Transverse colon (tissue), 4 donors: ENCODE measurements around the gene NPAS3. TPM values are rescaled to one million over a fixed set of nuclear protein-coding genes. Genes with fewer than 3 reads are reported as not detected.

Experiments used
- DNase-seq: peaks from one replicate; pipeline ENCODE4 v3.0.0-alpha.2; 2019
- H3K27ac ChIP-seq, 4 donors: fragments of 200-600 bp; sonication (generic); 2 replicates each; pipeline ENCODE4 v1.5.1; 2016 to 2018; ENCODE audit warnings: inconsistent platforms in 4 of 4
- H3K27me3 ChIP-seq: fragments of 200-600 bp; sonication (generic); 2 replicates; pipeline ENCODE4 v1.5.1; 2017; ENCODE audit warnings: inconsistent platforms
- H3K36me3 ChIP-seq, 4 donors: fragments of 200-600 bp; sonication (generic); 2 replicates each; pipeline ENCODE4 v1.5.1; 2017 to 2019; ENCODE audit warnings: inconsistent platforms in 4 of 4
- H3K4me1 ChIP-seq, 4 donors: fragments of 200-600 bp; sonication (generic); 2 replicates each; pipeline ENCODE4 v1.5.1; 2017 to 2020; ENCODE audit warnings: inconsistent platforms in 4 of 4
- H3K4me3 ChIP-seq, 4 donors: fragments of 200-600 bp; sonication (generic); 1 replicate in 1 of 4; 2 replicates in 3 of 4; pipeline versions ENCODE4 v1.5.1 to v1.6.1; 2017 to 2019; ENCODE audit warnings: inconsistent platforms in 4 of 4
- H3K9me3 ChIP-seq, 2 donors: fragments of 200-600 bp; sonication (generic); 2 replicates each; pipeline ENCODE4 v1.5.1; 2017 to 2019; ENCODE audit warnings: inconsistent platforms in 2 of 2
- EP300 ChIP-seq: sonication (generic); formaldehyde crosslinking; IDR thresholded peaks from one replicate; pipeline ENCODE4 v1.6.1; 2017; ENCODE audit warnings: antibody characterized with exemption, low read depth
- POLR2A ChIP-seq: fragments of 450-650 bp; IDR thresholded peaks from one replicate; pipeline ENCODE4 v1.6.1; 2016; ENCODE audit warnings: antibody characterized with exemption, mild to moderate bottlenecking, moderate library complexity
- POLR2AphosphoS5 ChIP-seq, 3 donors: sonication (generic); formaldehyde crosslinking; IDR thresholded peaks; one replicate each; pipeline ENCODE4 v1.6.1; 2016; ENCODE audit warnings: antibody characterized with exemption in 3 of 3
- WGBS, 2 donors: methylation state at CpG; one replicate each; pipeline ENCODE4 v1.1.5; 2018; ENCODE audit warnings: low coverage in 1 of 2; 5-methylcytosine and 5-hydroxymethylcytosine counted together
- in situ Hi-C, 4 donors: fragments of 200-750 bp; cut with MboI; loops; one replicate each; pipeline versions ENCODE4 v1.15.0 to v1.15.1; 2017; ENCODE audit warnings: low sequenced_read_pairs in 3 of 4, low pct_ligation_motif_present in 1 of 4, low pct_unique_long_range_greater_than_20kb in 1 of 4
- intact Hi-C: fragments of 100-400 bp; cut with DNase I; formaldehyde crosslinking; loops from one replicate; pipeline ENCODE4 v1.15.1; 2023; ENCODE audit warnings: low total_unique reads
- total RNA-seq, 4 donors: library from RNA; depleted of rRNA; stranded (reverse); fragments of >200 nt; gene quantifications; one replicate each; pipeline ENCODE4 v1.1.0, GENCODE V29; 2016
- TF ChIP-seq, protein P1 (sequence below), 5 experiments: fragments of 200-600 bp in 3 of 5; fragments of 450-650 bp in 2 of 5; sonication (generic) in 3 of 5; IDR thresholded peaks; 1 replicate in 2 of 5; 2 replicates in 3 of 5; pipeline ENCODE4 v1.5.1; 2016 to 2017; ENCODE audit warnings: antibody characterized with exemption in 5 of 5, inconsistent platforms in 3 of 5, mild to moderate bottlenecking in 2 of 5, moderate library complexity in 1 of 5

The NPAS3 gene
- total RNA-seq, 4 donors from 2014 or later: 0.96 to 6.4 (median 1.8) TPM

DNA sequence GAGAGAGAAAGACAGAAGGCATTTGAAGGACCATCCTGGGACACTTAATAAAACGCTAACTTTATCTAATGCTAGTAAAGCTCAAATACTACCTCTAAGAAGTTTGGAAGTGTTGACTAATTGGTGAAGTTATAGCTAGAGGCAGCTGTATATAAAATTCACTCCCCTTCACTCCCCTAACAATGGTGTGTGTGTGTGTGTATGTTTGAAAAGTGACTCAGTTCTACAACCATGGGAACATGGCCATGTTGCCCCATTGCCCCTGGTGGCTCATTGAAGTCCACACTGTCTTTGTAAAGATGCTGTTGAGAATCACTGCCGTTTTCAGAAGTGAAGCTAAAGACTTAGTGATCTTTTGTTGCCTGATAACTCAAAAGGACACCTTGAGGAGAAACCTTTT lies 262.4 kb downstream of the NPAS3 start:
- H3K36me3 ChIP-seq: no peaks in the 10 kb centered on the region
- no peaks in the 10 kb centered on the region for H3K4me1 ChIP-seq
- intact Hi-C loops (no loop called here), in situ Hi-C loops (no loop called here)
- WGBS, 2 donors: 72 to 87% methylated on average over 1 to 2 of the region's 2 CpGs
- TF ChIP-seq POLR2AphosphoS5 (IDR thresholded peaks at IDR 0.05) (no peak), POLR2A (no peak), EP300 (no peak)
- TF ChIP-seq, protein P1, sequence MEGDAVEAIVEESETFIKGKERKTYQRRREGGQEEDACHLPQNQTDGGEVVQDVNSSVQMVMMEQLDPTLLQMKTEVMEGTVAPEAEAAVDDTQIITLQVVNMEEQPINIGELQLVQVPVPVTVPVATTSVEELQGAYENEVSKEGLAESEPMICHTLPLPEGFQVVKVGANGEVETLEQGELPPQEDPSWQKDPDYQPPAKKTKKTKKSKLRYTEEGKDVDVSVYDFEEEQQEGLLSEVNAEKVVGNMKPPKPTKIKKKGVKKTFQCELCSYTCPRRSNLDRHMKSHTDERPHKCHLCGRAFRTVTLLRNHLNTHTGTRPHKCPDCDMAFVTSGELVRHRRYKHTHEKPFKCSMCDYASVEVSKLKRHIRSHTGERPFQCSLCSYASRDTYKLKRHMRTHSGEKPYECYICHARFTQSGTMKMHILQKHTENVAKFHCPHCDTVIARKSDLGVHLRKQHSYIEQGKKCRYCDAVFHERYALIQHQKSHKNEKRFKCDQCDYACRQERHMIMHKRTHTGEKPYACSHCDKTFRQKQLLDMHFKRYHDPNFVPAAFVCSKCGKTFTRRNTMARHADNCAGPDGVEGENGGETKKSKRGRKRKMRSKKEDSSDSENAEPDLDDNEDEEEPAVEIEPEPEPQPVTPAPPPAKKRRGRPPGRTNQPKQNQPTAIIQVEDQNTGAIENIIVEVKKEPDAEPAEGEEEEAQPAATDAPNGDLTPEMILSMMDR (IDR thresholded peaks at IDR 0.05): no peak
- H3K4me3 ChIP-seq: no peak overlapping the region
- H3K27ac ChIP-seq: no peak overlapping the region
- no peak for DNase-seq
- H3K9me3 ChIP-seq: no peaks in the 10 kb centered on the region
- no peaks in the 10 kb centered on the region for H3K27me3 ChIP-seq

DNA sequence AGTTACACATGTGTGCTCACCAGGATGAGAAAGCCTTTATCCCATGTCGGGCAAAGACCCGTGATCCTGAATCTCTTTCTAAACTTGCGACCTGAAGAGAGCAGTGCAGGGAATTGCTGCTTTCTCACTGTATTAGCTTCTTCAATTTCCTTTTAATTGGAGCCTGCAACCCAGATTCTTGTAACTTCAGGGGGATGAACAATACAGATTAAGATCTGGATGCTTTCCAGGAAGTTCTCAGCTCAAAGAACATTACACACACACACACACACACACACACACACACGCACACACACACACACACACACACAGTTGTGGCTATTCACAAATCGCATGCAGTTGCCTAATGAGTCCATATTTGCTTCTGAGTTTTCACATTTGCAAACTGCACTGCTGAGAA lies 268.3 kb downstream of the NPAS3 start:
- in situ Hi-C loops: no loop called here
- TF ChIP-seq, protein P1 (IDR thresholded peaks at IDR 0.05): no peak
- TF ChIP-seq POLR2A (no peak), EP300 (no peak), POLR2AphosphoS5 (IDR thresholded peaks at IDR 0.05) (no peak)

DNA sequence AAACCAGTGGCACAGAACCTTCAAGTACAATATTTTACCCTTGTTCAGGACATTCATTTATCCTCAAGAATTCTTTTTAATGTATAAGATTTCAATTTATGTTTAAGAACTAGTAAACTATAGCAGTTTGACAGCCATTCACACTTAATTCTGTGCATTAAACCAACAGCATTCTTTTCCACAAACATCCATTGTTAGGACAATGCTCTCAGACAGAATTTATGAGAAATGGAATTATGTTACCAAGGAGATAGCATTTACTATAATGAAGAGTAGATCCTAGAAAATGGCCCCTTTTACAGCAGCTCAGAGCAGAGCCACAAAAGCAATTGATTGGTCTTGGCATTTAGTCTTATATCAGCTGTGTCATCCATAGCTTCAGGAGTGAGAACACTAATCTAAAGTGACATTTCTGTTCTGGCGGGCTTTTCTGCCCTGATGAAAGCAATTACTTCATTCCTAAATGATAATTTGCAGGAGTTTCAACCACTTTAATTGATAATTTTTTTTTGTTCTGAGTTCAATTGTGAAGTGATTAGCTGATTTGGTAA lies 268.9 kb downstream of the NPAS3 start:
- 94 to 100% methylated on average over 1 of the region's 1 CpG for WGBS, 2 donors
- TF ChIP-seq POLR2A (no peak), POLR2AphosphoS5 (IDR thresholded peaks at IDR 0.05) (no peak), EP300 (no peak)
- TF ChIP-seq, protein P1 (IDR thresholded peaks at IDR 0.05): no peak
- Histone ChIP-seq H3K27me3 (no peaks in the 10 kb centered on the region), H3K4me1 (no peaks in the 10 kb centered on the region), H3K9me3 (no peaks in the 10 kb centered on the region), H3K36me3 (no peaks in the 10 kb centered on the region), H3K4me3 (no peak overlapping the region), H3K27ac (no peak overlapping the region)
- in situ Hi-C loops: no loop called here
- intact Hi-C loops: no loop called here
- DNase-seq: no peak

More for the DNA sequence above, 268.3 kb downstream of the NPAS3 start:
- H3K4me1 ChIP-seq: no peaks in the 10 kb centered on the region
- H3K27me3 ChIP-seq: no peaks in the 10 kb centered on the region
- H3K27ac ChIP-seq: no peak overlapping the region
- H3K36me3 ChIP-seq: no peaks in the 10 kb centered on the region
- no peak overlapping the region for H3K4me3 ChIP-seq
- intact Hi-C loops: no loop called here
- DNase-seq: no peak
- no peaks in the 10 kb centered on the region for H3K9me3 ChIP-seq
- 66 to 69% methylated on average over 5 of the region's 5 CpGs for WGBS, 2 donors

DNA sequence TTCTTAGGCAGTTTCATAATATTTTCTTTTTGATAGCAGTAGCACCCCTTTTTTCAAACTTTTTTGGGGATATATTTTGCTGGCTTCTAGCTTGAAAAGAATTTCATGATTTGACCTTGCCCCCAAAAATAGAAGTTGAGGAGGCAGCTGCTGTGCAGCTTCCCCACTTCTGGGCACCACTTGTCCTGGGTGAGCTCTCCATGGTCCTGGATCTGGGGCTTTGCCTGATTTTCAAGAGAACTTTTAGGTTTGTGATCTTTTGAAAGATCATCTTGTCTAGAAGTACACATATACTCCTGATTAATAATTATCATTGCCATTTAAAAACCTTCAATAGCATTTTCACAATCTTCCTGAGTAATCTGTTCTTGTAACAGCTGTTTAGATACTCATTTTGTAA lies 271.6 kb downstream of the NPAS3 start:
- no peak for DNase-seq
- TF ChIP-seq, protein P1 (IDR thresholded peaks at IDR 0.05): no peak
- TF ChIP-seq EP300 (no peak), POLR2AphosphoS5 (IDR thresholded peaks at IDR 0.05) (no peak), POLR2A (no peak)
- in situ Hi-C loops (no loop called here), intact Hi-C loops (no loop called here)
- H3K36me3 ChIP-seq: no peaks in the 10 kb centered on the region
- no peak overlapping the region for H3K27ac ChIP-seq
- no peaks in the 10 kb centered on the region for H3K27me3 ChIP-seq
- no peak overlapping the region for H3K4me3 ChIP-seq
- H3K9me3 ChIP-seq: no peaks in the 10 kb centered on the region
- H3K4me1 ChIP-seq: no peaks in the 10 kb centered on the region
